ENCODE results near the gene AQP7. TPM values are rescaled to one million over a fixed set of nuclear protein-coding genes. Genes with fewer than 3 reads are reported as not detected.

Gene AQP7
- total RNA-seq, 1 experiment from 2014 or later, result 2.2 TPM

- H3K9me3 ChIP-seq, result no peaks in the 10 kb centered on the region
- Mint-ChIP-seq H3K4me3 (ENCODE audit: unreplicated experiment) (no peak overlapping the region), H3K27me3 (ENCODE audit: insufficient read depth, unreplicated experiment) (no peaks in the 10 kb centered on the region), H3K4me1 (ENCODE audit: low read depth, unreplicated experiment) (no peaks in the 10 kb centered on the region), H3K9me3 (ENCODE audit: unreplicated experiment) (no peaks in the 10 kb centered on the region), H3K36me3 (ENCODE audit: insufficient read depth, unreplicated experiment) (peaks cover 58% of the 10 kb centered on the region), H3K27ac (ENCODE audit: unreplicated experiment) (no peak overlapping the region)
- intact Hi-C loops (cut with micrococcal nuclease; ENCODE audit: unreplicated experiment), result no loop called here
- H3K27me3 ChIP-seq (replicated peaks; ENCODE audit: control insufficient read depth, insufficient read depth, low read length), result no peaks in the 10 kb centered on the region
- no peak overlapping the region for H3K4me3 ChIP-seq (ENCODE audit: low read depth, low read length)
- no TSS peak for BruUV-seq (replicated peaks)
- DNase-seq, result no peak
- no peaks in the 10 kb centered on the region for H3K4me1 ChIP-seq
- ChIA-PET CTCF (no interaction called here), POLR2A (no interaction called here)
- TF ChIP-seq CTCF (IDR thresholded peaks at IDR 0.05; ENCODE audit: insufficient read depth in 1 of 2, low read depth in 1 of 2, low read length in 1 of 2, severe bottlenecking in 1 of 2, unreplicated experiment in 1 of 2), result no peak
- H3K36me3 ChIP-seq (ENCODE audit: control insufficient read depth, insufficient read depth, low read length), result peaks cover 4% of the 10 kb centered on the region; the same call in 1 of the 2 replicates
Observed at GRCh38 chr9:33346564-33346963, 55.8 kb downstream of the AQP7 start.

- no peak for TF ChIP-seq CTCF (IDR thresholded peaks at IDR 0.05; ENCODE audit: insufficient read depth in 1 of 2, low read depth in 1 of 2, low read length in 1 of 2, severe bottlenecking in 1 of 2, unreplicated experiment in 1 of 2)
- ChIA-PET POLR2A (no interaction called here), CTCF (no interaction called here)
- Histone ChIP-seq H3K4me3 (ENCODE audit: low read depth, low read length) (no peak overlapping the region), H3K9me3 (peaks cover 16% of the 10 kb centered on the region), H3K27me3 (replicated peaks; ENCODE audit: control insufficient read depth, insufficient read depth, low read length) (no peaks in the 10 kb centered on the region), H3K4me1 (no peaks in the 10 kb centered on the region), H3K36me3 (ENCODE audit: control insufficient read depth, insufficient read depth, low read length) (peaks cover 7% of the 10 kb centered on the region)
- Mint-ChIP-seq H3K27ac (ENCODE audit: unreplicated experiment) (no peak overlapping the region), H3K9me3 (ENCODE audit: unreplicated experiment) (peaks cover 23% of the 10 kb centered on the region), H3K27me3 (ENCODE audit: insufficient read depth, unreplicated experiment) (no peaks in the 10 kb centered on the region), H3K4me1 (ENCODE audit: low read depth, unreplicated experiment) (no peaks in the 10 kb centered on the region), H3K36me3 (ENCODE audit: insufficient read depth, unreplicated experiment) (peaks cover 80% of the 10 kb centered on the region), H3K4me3 (ENCODE audit: unreplicated experiment) (no peak overlapping the region)
- no peak for DNase-seq
- no TSS peak for BruUV-seq (replicated peaks)
- intact Hi-C loops (cut with micrococcal nuclease; ENCODE audit: unreplicated experiment), result no loop called here
Observed at GRCh38 chr9:33344145-33344544, 58.2 kb downstream of the AQP7 start.

GRCh38 chr9:33341182-33341581 lies 61.2 kb downstream of the AQP7 start:
- no peak overlapping the region for H3K4me3 Mint-ChIP-seq (ENCODE audit: unreplicated experiment)
- H3K36me3 Mint-ChIP-seq (ENCODE audit: insufficient read depth, unreplicated experiment), result peaks cover 77% of the 10 kb centered on the region
- intact Hi-C loops (cut with micrococcal nuclease; ENCODE audit: unreplicated experiment), result no loop called here
- CTCF ChIA-PET, result no interaction called here
- DNase-seq, result no peak
- POLR2A ChIA-PET, result no interaction called here
- H3K9me3 Mint-ChIP-seq (ENCODE audit: unreplicated experiment), result peaks cover 29% of the 10 kb centered on the region
- no peak for TF ChIP-seq CTCF (IDR thresholded peaks at IDR 0.05; ENCODE audit: insufficient read depth in 1 of 2, low read depth in 1 of 2, low read length in 1 of 2, severe bottlenecking in 1 of 2, unreplicated experiment in 1 of 2)
- Histone ChIP-seq H3K36me3 (ENCODE audit: control insufficient read depth, insufficient read depth, low read length) (peaks cover 7% of the 10 kb centered on the region), H3K4me3 (ENCODE audit: low read depth, low read length) (no peak overlapping the region), H3K9me3 (peaks cover 25% of the 10 kb centered on the region), H3K27me3 (replicated peaks; ENCODE audit: control insufficient read depth, insufficient read depth, low read length) (no peaks in the 10 kb centered on the region), H3K4me1 (no peaks in the 10 kb centered on the region)
- H3K27me3 Mint-ChIP-seq (ENCODE audit: insufficient read depth, unreplicated experiment), result no peaks in the 10 kb centered on the region
- no TSS peak for BruUV-seq (replicated peaks)
- no peaks in the 10 kb centered on the region for H3K4me1 Mint-ChIP-seq (ENCODE audit: low read depth, unreplicated experiment)
- H3K27ac Mint-ChIP-seq (ENCODE audit: unreplicated experiment), result no peak overlapping the region
